Heart right ventricle (tissue), 16 donors: Measurements from ENCODE around the gene ABHD1. TPM values are rescaled to one million over a fixed set of nuclear protein-coding genes. Genes with fewer than 3 reads are reported as not detected.

Experiments used
- ATAC-seq, 8 donors: fragments of 200-7000 bp; cut with Tn5 transposase; one replicate each; pipeline ENCODE4 v1.9.1; 2020; ENCODE audit warnings: mild to moderate bottlenecking in 8 of 8, moderate library complexity in 8 of 8, moderate number of reproducible peaks in 1 of 8
- DNase-seq, 2 donors: peaks; one replicate each; pipeline ENCODE4 v3.0.0-alpha.2; 2020
- H3K27ac ChIP-seq, 10 donors: fragments of 200-600 bp; sonication (generic) in 2 of 10; one replicate each; pipeline versions ENCODE4 v1.5.0 to v1.8.0; 2020 to 2022; ENCODE audit warnings: mild to moderate bottlenecking in 3 of 10
- H3K27me3 ChIP-seq, 7 donors: fragments of 200-600 bp; one replicate each; pipeline ENCODE4 v1.8.0; 2021 to 2022; ENCODE audit warnings: mild to moderate bottlenecking in 2 of 7
- H3K36me3 ChIP-seq, 9 donors: fragments of 200-600 bp; sonication (generic) in 1 of 9; one replicate each; pipeline versions ENCODE4 v1.5.0 to v1.8.0; 2020 to 2022; ENCODE audit warnings: mild to moderate bottlenecking in 2 of 9
- H3K4me1 ChIP-seq, 9 donors: fragments of 200-600 bp; sonication (generic) in 1 of 9; one replicate each; pipeline versions ENCODE4 v1.5.0 to v1.8.0; 2020 to 2022; ENCODE audit warnings: mild to moderate bottlenecking in 4 of 9
- H3K4me3 ChIP-seq, 10 donors: fragments of 200-600 bp; sonication (generic) in 2 of 10; one replicate each; pipeline versions ENCODE4 v1.5.0 to v1.8.0; 2020 to 2022; ENCODE audit warnings: mild to moderate bottlenecking in 7 of 10, moderate library complexity in 2 of 10
- H3K9me3 ChIP-seq, 11 donors: fragments of 200-600 bp in 10 of 11; sonication (generic) in 2 of 11; one replicate each; pipeline versions ENCODE4 v1.5.0 to v1.8.0; 2013 to 2022; ENCODE audit warnings: mild to moderate bottlenecking in 2 of 11, control low read depth in 1 of 11, moderate library complexity in 1 of 11
- WGBS, 2 donors: extraction: QIAGEN DNeasy Blood & Tissue Kit; methylation state at CpG; one replicate each; pipeline ENCODE4 v1.1.7; 2013; ENCODE audit warnings: inconsistent platforms in 1 of 2; 5-methylcytosine and 5-hydroxymethylcytosine counted together
- intact Hi-C, 10 donors: fragments of 100-400 bp; cut with DNase I; formaldehyde crosslinking; loops; one replicate each; pipeline versions ENCODE4 v1.11.1 to v1.14.2; 2022
- polyA plus RNA-seq, 2 donors: library from polyadenylated mRNA; stranded (reverse); fragments of 200-250 nt; gene quantifications; one replicate each; pipeline ENCODE4 v1.2.3, GENCODE V29; 2013
- total RNA-seq, 10 donors: library from RNA; stranded (reverse); fragmentation: NEBNext Ultra II Directional in 3 of 10; extraction: Animal tissue kit (Norgen Biotek cat#: 25700) in 3 of 10; gene quantifications; one replicate each; pipeline versions ENCODE4 v1.2.1 to v1.2.4, GENCODE V29; 2021 to 2023
- TF ChIP-seq, protein P1 (sequence below), 9 donors: fragments of 200-600 bp; sonication (generic) in 2 of 9; IDR thresholded peaks; one replicate each; pipeline versions ENCODE4 v1.5.0 to v1.8.0; 2021 to 2022; ENCODE audit warnings: antibody characterized with exemption in 9 of 9, mild to moderate bottlenecking in 5 of 9, moderate library complexity in 1 of 9
- donor health status: Arrhythmogenic right ventricular cardiomyopathy.
- donor health status: ischemic (EF 13 %, LVEDD 7.1; RV severe dilation, severe dysfunction).
- donor health status: healthy with polysubstance abuse.
- donor health status: DM: no; HTN: yes; CAD: no.
- donor health status: DM: no; HTN: no; CAD: no.
- donor health status: ischemic (EF 25% LVEDD 6.9; RV normal size, moderate dysfunction).
- donor health status: ischemic (EF 25% LVEDD 5.7; RV mildly dilated, moderate dysfunction).
- donor health status: healthy.
- donor health status: DM: yes; HTN: yes; CAD: no.
- donor health status: Ischemic cardiomyopathy.
- donor health status: ischemic (EF 35%, LVEDD 5.7; RV mildly dilated, moderate dysfunction).
- donor health status: nonischemic (EF 11% LVEDD 7.7; RV severe dilation, severe dysfunction).
- donor health status: DM: yes; HTN: yes; CAD: no.
- donor health status: PGD.
- donor health status: ischemic (EF 29% LVEDD 5.4; RV normal size, mild dysfunction).
- donor health status: nonischemic (EF 23%, LVEDD 6.1; RV moderate dilation, normal function).

Gene ABHD1
- total and polyA plus RNA-seq, 12 donors = 0.29 to 12.1 (median 2.5) TPM

DNA sequence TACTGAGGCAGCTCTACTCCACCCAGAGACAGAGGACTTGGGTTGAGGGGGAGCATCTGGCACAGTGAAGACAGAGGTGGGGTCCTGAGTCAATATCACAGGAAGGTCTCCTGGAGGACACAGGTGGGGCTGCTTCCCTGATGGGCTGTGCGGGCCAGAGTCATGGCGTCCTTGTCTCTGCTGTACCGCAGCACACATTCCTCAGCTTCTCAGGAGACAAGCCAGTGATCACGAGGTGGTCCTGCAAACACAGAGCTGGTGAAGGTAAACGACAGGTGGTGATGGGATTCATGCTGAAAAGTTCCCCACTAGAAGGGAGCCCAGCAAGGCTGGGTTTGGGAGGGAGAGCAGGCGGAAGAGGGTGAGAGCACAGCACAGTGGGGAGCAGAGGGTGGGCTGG is 34.9 kb downstream of the ABHD1 start:
- 62% methylated on average over 6 of the region's 6 CpGs for WGBS, 2 donors
- H3K27ac ChIP-seq = no peak overlapping the region
- H3K4me1 ChIP-seq = no peaks in the 10 kb centered on the region
- intact Hi-C loops = no loop called here
- ATAC-seq (no peak), DNase-seq (no peak)
- H3K9me3 ChIP-seq = no peaks in the 10 kb centered on the region
- peaks cover 0 to 8% (median 0%) of the 10 kb centered on the region in 7 donors for H3K27me3 ChIP-seq
- H3K4me3 ChIP-seq = no peak overlapping the region
- TF ChIP-seq, protein P1, sequence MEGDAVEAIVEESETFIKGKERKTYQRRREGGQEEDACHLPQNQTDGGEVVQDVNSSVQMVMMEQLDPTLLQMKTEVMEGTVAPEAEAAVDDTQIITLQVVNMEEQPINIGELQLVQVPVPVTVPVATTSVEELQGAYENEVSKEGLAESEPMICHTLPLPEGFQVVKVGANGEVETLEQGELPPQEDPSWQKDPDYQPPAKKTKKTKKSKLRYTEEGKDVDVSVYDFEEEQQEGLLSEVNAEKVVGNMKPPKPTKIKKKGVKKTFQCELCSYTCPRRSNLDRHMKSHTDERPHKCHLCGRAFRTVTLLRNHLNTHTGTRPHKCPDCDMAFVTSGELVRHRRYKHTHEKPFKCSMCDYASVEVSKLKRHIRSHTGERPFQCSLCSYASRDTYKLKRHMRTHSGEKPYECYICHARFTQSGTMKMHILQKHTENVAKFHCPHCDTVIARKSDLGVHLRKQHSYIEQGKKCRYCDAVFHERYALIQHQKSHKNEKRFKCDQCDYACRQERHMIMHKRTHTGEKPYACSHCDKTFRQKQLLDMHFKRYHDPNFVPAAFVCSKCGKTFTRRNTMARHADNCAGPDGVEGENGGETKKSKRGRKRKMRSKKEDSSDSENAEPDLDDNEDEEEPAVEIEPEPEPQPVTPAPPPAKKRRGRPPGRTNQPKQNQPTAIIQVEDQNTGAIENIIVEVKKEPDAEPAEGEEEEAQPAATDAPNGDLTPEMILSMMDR (IDR thresholded peaks at IDR 0.05) = no peak
- H3K36me3 ChIP-seq = no peaks in the 10 kb centered on the region

DNA sequence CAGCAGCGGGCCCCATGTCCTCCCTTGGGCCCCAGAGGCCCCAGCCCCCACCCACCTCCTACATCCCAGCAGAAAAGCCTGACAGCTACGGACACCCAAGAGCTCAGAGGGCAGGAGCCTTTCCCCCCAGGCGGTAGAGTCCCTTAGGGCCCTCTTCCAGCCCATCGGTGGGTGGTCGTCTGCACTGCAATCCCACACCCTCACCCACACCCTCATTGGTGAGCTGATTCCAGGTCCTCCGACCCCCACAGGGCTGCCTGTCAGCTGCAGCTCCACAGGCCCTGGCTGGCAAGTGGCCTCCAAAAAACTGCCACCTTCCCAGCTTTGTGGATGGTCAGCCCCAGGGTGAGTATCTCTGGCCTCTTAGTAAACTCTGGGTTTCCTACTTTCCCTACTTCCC is 35.7 kb downstream of the ABHD1 start:
- intact Hi-C loops = no loop called here
- Histone ChIP-seq H3K9me3 (no peaks in the 10 kb centered on the region), H3K4me1 (no peaks in the 10 kb centered on the region), H3K27me3 (peaks cover 0 to 7% (median 0%) of the 10 kb centered on the region in 7 donors), H3K4me3 (no peak overlapping the region), H3K27ac (no peak overlapping the region), H3K36me3 (no peaks in the 10 kb centered on the region)
- TF ChIP-seq, protein P1 (IDR thresholded peaks at IDR 0.05) = no peak
- DNase-seq (no peak), ATAC-seq (peak in 1 of 8 donors; percentile 26)
- 71 to 73% methylated on average over 6 of the region's 6 CpGs for WGBS, 2 donors

DNA sequence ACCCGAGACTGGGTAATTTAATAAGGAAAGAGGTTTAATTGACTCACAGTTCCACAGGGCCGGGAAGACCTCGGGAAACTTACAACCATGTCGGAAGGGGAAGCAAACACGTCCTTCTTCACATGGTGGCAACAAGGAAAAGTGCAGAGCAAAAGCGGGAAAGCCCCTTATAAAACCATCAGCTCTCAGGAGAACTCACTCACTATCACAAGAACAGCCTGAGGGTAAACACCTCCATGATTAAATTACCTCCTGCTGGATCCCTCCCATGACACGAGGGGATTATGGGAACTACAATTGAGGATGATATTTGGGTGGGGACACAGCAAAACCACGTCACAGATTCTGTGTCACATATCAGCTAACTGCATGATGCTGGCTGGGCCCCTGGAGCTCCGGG is 36.6 kb downstream of the ABHD1 start:
- H3K27me3 ChIP-seq = peaks cover 0 to 7% (median 0%) of the 10 kb centered on the region in 7 donors
- DNase-seq (no peak), ATAC-seq (no peak)
- 84 to 85% methylated on average over 9 of the region's 9 CpGs for WGBS, 2 donors
- H3K27ac ChIP-seq = no peak overlapping the region
- no peaks in the 10 kb centered on the region for H3K9me3 ChIP-seq
- no peak overlapping the region for H3K4me3 ChIP-seq
- no peaks in the 10 kb centered on the region for H3K4me1 ChIP-seq
- intact Hi-C loops = no loop called here
- H3K36me3 ChIP-seq = no peaks in the 10 kb centered on the region
- TF ChIP-seq, protein P1 (IDR thresholded peaks at IDR 0.05) = no peak

DNA sequence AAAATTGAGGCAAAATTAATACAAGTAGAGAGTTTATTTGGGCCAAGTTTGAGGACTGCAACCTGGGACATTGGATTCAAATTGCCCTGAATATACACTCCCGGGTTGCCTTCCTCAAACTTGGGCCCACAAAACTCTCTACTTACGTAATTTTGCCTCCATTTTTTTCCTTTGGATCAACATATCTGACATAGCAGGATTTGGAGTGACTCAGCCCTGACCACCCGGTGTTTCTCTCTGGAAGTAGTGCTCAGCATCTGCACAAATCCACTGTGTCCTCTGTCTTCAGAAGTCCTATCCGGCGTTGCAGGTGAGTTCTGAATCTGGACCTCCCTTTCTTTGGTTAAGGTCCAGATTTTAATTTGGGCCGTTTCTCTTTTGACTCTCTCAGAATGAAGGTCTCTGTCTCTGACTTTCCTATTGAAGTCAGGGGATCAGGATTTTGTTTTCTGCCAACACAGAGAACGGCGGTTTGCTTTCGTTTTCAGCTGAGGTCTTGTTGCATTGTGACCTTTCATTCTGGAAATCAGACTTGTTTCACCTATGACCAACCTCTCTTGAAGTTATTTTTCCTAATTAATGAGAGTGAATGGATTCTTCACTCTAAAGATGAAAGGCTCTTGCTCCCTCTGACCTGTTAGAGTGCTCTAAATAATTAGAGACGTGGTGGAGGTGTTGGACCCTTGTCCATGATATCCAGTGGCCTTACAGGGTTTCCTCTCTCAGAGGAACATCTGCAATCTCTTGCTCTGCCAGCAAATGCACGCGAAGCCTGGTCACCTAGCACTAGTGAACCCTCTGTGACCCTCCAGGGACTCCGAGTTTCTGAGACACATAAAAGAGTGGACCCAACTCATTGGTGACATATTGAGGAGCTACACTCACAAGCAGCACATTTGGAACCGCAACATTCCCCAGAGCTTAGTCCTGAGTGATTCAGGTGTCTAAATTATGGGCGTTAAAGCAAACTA is 38.8 kb downstream of the ABHD1 start:
- Histone ChIP-seq H3K36me3 (no peaks in the 10 kb centered on the region), H3K9me3 (no peaks in the 10 kb centered on the region), H3K27me3 (peaks cover 0 to 7% (median 0%) of the 10 kb centered on the region in 7 donors), H3K27ac (no peak overlapping the region), H3K4me1 (no peaks in the 10 kb centered on the region), H3K4me3 (no peak overlapping the region)
- WGBS, 2 donors = 83 to 85% methylated on average over 15 of the region's 15 CpGs
- TF ChIP-seq, protein P1 (IDR thresholded peaks at IDR 0.05) = no peak
- DNase-seq = no peak
- intact Hi-C loops = no loop called here
- no peak for ATAC-seq
